PFSK-1 (cell line): ENCODE results near the gene EMC8.

ENCODE experiments used
- FOXP2 ChIP-seq: optimal IDR thresholded peaks from 2 replicates; pipeline ENCODE3; 2011; ENCODE audit warnings: borderline replicate concordance, control low read depth, inconsistent platforms; ENCODE audit not compliant: insufficient read depth; ENCODE audit errors: extremely low read length, extremely low read depth
- POLR2AphosphoS5 ChIP-seq: IDR thresholded peaks from 2 replicates; pipeline ENCODE4 v1.6.1; 2012; ENCODE audit warnings: low read depth, mild to moderate bottlenecking, control low read depth, low read length, moderate library complexity
- TAF1 ChIP-seq: IDR thresholded peaks from 2 replicates; pipeline ENCODE4 v1.6.1; 2012; ENCODE audit warnings: low read length, control low read depth, borderline replicate concordance; ENCODE audit not compliant: insufficient read depth

DNA sequence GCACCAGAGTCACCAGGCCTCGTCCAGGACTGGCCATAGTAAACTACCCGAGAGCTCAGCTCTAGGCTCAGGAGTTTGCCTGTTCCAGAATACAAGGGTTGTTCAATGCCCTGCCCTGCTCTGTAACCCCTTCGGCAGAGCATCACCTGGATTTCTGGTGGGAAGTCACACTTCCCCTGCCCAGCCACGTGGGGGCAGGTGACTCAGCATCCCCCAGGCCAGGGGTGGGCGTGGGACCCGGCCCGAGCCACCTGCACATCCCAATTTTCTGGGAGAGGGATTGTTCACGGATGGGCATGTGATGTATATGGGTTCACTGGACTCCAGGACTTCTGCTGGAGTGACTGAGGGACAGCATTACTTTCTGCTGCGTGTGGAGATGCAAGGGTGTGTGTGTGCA lies 26.0 kb upstream of the EMC8 start:
- TF ChIP-seq POLR2AphosphoS5 = no peak
- TF ChIP-seq FOXP2 = no peak
- TF ChIP-seq TAF1 = no peak
